Measurements from ENCODE around the gene AZGP1.
"Not testable (repeated sequence)": the region's sequence is repeated elsewhere in the genome, so short reads cannot be mapped to it uniquely, and the experiment has no call there.

The AZGP1 gene

GRCh38 chr7:100012385-100013327 is 36.8 kb upstream of the AZGP1 start:
- CTCF ChIA-PET; DNase-seq (ENCODE audit: extremely low spot score): not testable (repeated sequence)
- TF ChIP-seq, protein P1, sequence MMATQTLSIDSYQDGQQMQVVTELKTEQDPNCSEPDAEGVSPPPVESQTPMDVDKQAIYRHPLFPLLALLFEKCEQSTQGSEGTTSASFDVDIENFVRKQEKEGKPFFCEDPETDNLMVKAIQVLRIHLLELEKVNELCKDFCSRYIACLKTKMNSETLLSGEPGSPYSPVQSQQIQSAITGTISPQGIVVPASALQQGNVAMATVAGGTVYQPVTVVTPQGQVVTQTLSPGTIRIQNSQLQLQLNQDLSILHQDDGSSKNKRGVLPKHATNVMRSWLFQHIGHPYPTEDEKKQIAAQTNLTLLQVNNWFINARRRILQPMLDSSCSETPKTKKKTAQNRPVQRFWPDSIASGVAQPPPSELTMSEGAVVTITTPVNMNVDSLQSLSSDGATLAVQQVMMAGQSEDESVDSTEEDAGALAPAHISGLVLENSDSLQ (IDR thresholded peaks at IDR 0.05): peak; percentile 10; the same call in 1 of the 2 replicates
- POLR2A ChIA-PET: interaction anchor here (0.6 to 1.0 kb wide), 3 partner anchors 37 to 1161 kb away, joined by 3 read pairs; no protein-coding TSS in a partner anchor

DNA sequence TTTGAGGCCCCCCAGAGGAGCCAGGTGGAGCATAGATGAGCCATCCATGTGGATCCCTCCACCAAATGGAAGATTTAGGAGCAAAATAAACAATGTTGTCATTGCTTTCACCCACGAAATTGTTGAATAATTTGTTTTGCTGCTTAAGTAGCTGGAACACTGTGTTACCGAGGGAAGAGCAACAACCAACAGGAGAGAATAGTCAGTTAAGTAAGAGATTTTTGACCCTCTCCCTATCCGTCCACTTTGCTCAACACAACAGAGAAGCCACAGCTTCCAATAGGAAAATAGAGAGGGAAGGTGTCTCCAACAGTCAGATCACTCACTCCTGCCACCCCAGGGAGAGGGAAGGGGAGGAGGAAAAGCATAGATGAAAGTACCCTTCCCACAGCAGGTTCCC is 35.7 kb upstream of the AZGP1 start:
- no peak for TF ChIP-seq BHLHE40 (IDR thresholded peaks at IDR 0.05; ENCODE audit: borderline replicate concordance)
- TF ChIP-seq FOXK2 (IDR thresholded peaks at IDR 0.05): no peak
- no peak for DNase-seq (ENCODE audit: extremely low spot score)
- ChIA-PET POLR2A (interaction anchor here (0.7 kb wide), 1 partner anchor 1162 kb away, joined by 3 read pairs; no protein-coding TSS in a partner anchor), CTCF (no interaction called here)

- TF ChIP-seq NFRKB (IDR thresholded peaks at IDR 0.05): no peak
- TF ChIP-seq FOXK2 (IDR thresholded peaks at IDR 0.05): no peak
- no peak for TF ChIP-seq TARDBP (IDR thresholded peaks at IDR 0.05)
- TF ChIP-seq FOXA1 (IDR thresholded peaks at IDR 0.05): no peak
- no peak for TF ChIP-seq HDGF (IDR thresholded peaks at IDR 0.05; ENCODE audit: borderline replicate concordance)
- TF ChIP-seq CTBP1 (IDR thresholded peaks at IDR 0.05; ENCODE audit: borderline replicate concordance): no peak
- no peak for TF ChIP-seq ELF4 (IDR thresholded peaks at IDR 0.05)
- TF ChIP-seq LEF1 (IDR thresholded peaks at IDR 0.05; ENCODE audit: borderline replicate concordance): no peak
- no peak for TF ChIP-seq ARNT (IDR thresholded peaks at IDR 0.05)
- TF ChIP-seq, protein P1 (IDR thresholded peaks at IDR 0.05): no peak
- no peak for TF ChIP-seq FOXM1 (IDR thresholded peaks at IDR 0.05; ENCODE audit: borderline replicate concordance)
- no peak for TF ChIP-seq SP1 (IDR thresholded peaks at IDR 0.05)
- no peak for TF ChIP-seq SUZ12 (IDR thresholded peaks at IDR 0.05)
- TF ChIP-seq L3MBTL2 (conservative IDR thresholded peaks at IDR 0.05): no peak
- TF ChIP-seq BHLHE40 (IDR thresholded peaks at IDR 0.05; ENCODE audit: borderline replicate concordance): no peak
- TF ChIP-seq ZNF384 (IDR thresholded peaks at IDR 0.05): no peak
- POLR2A ChIA-PET: no interaction called here
- no peak for DNase-seq (ENCODE audit: extremely low spot score)
- CTCF ChIA-PET: no interaction called here
Measured at GRCh38 chr7:100010901-100011300, 35.1 kb upstream of the AZGP1 start.

GRCh38 chr7:100009952-100010351 is 34.1 kb upstream of the AZGP1 start:
- CTCF ChIA-PET; DNase-seq (ENCODE audit: extremely low spot score); POLR2A ChIA-PET: not testable (repeated sequence)

GRCh38 chr7:100008525-100008924 is 32.7 kb upstream of the AZGP1 start:
- ChIA-PET POLR2A (interaction anchor here (1.3 kb wide), 1 partner anchor 41 kb away, joined by 4 read pairs; the partner anchor contains the start of gene ZSCAN21), CTCF (interaction anchor here (0.5 kb wide), 1 partner anchor 45 kb away, joined by 4 read pairs; no protein-coding TSS in a partner anchor)
- no peak for DNase-seq (ENCODE audit: extremely low spot score)
- TF ChIP-seq CTBP1 (IDR thresholded peaks at IDR 0.05; ENCODE audit: borderline replicate concordance) (no peak), SUZ12 (IDR thresholded peaks at IDR 0.05) (no peak), NFRKB (IDR thresholded peaks at IDR 0.05) (no peak), ELF4 (IDR thresholded peaks at IDR 0.05) (no peak), L3MBTL2 (conservative IDR thresholded peaks at IDR 0.05) (no peak), BHLHE40 (IDR thresholded peaks at IDR 0.05; ENCODE audit: borderline replicate concordance) (no peak), ARNT (IDR thresholded peaks at IDR 0.05) (no peak)

DNA sequence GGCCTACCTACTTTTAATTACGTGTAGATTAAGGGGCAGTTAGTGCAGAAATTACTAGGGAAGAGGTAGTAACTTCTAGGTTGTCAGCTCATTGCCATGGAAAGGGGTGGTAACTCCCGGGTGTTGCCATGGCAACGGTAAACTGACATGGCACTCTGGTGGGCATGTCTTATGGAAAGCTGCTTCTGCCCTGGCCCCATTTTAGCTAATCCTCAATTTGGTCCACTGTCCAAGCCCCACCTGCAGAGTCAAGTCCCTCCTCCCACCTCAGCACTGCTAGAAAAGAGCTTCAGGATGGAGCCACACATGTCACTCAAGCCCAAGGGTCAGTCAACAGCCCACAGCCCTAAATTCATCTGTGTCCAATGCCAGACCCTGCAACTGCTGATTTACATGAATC is 32.1 kb upstream of the AZGP1 start:
- ChIA-PET CTCF (interaction anchor here (0.5 kb wide), 1 partner anchor 45 kb away, joined by 4 read pairs; no protein-coding TSS in a partner anchor), POLR2A (interaction anchor here (1.3 kb wide), 1 partner anchor 42 kb away, joined by 4 read pairs; the partner anchor contains the start of gene ZSCAN21)
- no peak for DNase-seq (ENCODE audit: extremely low spot score)
- TF ChIP-seq, protein P1 (IDR thresholded peaks at IDR 0.05): peak; percentile 54
- no peak for TF ChIP-seq HDGF (IDR thresholded peaks at IDR 0.05; ENCODE audit: borderline replicate concordance)
